Peyer's patch (tissue), 4 donors: ENCODE data around the gene LITAF.

Experiments used
- CTCF ChIP-seq, 6 experiments: fragments of 450-650 bp in 4 of 6; fragments of 200-600 bp in 2 of 6; sonication (generic) in 1 of 6; IDR thresholded peaks; one replicate each; pipeline ENCODE4 v1.5.1; 2017 to 2019; ENCODE audit warnings: antibody characterized with exemption in 6 of 6, mild to moderate bottlenecking in 3 of 6, moderate library complexity in 1 of 6
- POLR2A ChIP-seq, 2 donors: fragments of 450-650 bp; IDR thresholded peaks; one replicate each; pipeline ENCODE4 v1.5.1; 2017; ENCODE audit warnings: antibody characterized with exemption in 2 of 2, mild to moderate bottlenecking in 2 of 2, moderate library complexity in 2 of 2

- TF ChIP-seq CTCF (IDR thresholded peaks at IDR 0.05) (no peak), POLR2A (IDR thresholded peaks at IDR 0.05) (no peak)
These were observed 4.4 kb downstream of the LITAF start for GRCh38 chr16:11582157-11582814.
